Measurements from ENCODE around the gene PDE6G. TPM values are rescaled to one million over a fixed set of nuclear protein-coding genes. Genes with fewer than 3 reads are reported as not detected.

Gene PDE6G
- total RNA-seq, 1 experiment from 2014 or later = not detected

GRCh38 chr17:81688616-81689015 lies 32.3 kb upstream of the PDE6G start:
- no peak for DNase-seq (ENCODE audit: extremely low read depth, low read depth)

GRCh38 chr17:81687770-81688541 lies 31.6 kb upstream of the PDE6G start:
- DNase-seq (ENCODE audit: extremely low read depth, low read depth) = no peak

- no peak for DNase-seq (ENCODE audit: extremely low read depth, low read depth)
These were observed 30.3 kb upstream of the PDE6G start for GRCh38 chr17:81686614-81687013.

DNA sequence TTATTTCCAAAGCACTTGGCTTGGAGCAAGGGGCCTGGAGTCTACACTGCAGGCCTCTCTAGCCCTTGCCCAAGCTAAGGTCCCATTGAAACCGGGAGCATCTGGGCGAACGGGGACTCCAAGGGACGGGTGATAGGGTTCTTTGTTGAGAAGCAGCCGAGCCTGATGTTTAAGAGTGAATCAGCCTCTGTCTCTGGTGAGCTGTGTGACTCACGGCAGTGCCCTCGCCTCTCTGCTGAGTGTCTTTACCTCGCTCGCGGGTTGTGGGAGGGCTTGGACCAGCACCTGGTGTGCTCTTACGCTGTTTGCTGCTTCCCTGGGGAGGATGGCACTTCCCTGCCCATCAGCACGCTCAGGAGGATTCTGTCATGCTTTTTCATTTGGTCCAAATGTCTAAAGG lies 28.8 kb upstream of the PDE6G start:
- DNase-seq (ENCODE audit: extremely low read depth, low read depth) = no peak

DNA sequence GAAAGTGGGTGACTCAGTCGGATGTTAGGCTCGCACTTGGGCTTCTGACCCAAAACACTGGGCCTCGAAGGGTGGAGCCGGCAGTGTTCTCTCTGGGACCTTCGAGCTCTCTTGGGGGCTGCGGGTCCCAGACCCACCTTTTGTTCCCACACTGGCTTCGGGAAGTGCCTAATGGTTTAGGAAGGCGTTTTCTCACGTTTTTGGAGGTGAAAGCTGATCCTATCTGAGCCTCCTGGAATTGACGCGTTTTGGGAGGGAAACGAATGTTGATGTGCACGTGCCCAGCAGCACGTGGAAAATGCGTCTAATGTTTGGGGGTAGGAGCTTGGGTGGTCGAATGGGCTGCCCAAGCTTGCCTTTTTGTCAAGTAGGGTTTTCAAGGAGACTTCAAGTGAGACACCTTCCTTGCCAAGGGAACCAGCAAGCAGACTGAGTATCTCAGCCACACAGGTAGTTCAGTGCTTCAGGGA lies 28.1 kb upstream of the PDE6G start:
- peak; percentile 32 for DNase-seq (ENCODE audit: extremely low read depth, low read depth)

DNA sequence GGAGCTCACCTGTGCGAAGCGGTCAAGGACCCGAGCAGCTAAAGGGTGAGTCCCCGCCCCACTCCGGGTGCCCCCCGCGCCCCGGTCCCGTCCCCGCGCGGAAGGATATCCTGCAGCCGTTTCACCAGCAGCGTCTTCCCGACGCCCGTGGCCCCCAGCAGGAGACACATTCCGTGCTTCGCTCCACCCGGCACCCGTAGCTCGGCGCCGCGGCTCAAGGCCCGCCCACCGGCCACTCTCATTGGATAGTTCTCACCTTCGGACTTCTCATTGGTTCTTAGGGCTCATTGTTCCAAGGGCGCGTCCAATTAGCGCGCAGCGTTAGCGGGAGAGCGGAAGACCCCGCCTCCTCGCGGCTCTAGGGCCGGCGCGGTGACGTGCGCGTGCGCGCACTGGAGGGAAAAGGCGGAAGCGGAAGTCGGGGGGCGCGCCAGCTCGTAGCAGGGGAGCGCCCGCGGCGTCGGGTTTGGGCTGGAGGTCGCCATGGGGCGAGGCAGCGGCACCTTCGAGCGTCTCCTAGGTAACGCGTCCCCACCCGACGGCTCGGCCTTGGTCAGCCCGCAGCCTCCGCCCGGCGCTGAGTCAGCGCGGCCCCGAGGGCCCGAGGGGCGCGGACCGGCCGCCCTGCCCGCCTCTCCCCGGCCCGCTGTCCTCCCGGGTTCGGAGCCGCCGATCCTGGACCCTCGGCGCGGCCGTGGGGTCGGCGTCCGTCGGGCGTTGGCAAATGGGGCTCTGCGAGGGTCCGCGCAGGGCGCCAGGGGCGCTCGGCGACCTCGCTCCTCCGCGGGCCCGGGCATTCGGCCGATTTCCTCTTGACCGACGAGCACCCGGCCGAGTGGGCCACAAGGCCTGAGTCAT lies 27.5 kb upstream of the PDE6G start, which contains the start of the genes ARL16 and HGS:
Gene ARL16 (minus strand): TSS at position 214 of the 858 bp plus-strand sequence. CDS start 44 bp downstream, at position 170.
Gene HGS (plus strand): TSS at position 428 of the 858 bp plus-strand sequence. CDS start 56 bp downstream, at position 484.
- peak; percentile 99 for DNase-seq (ENCODE audit: extremely low read depth, low read depth)

DNA sequence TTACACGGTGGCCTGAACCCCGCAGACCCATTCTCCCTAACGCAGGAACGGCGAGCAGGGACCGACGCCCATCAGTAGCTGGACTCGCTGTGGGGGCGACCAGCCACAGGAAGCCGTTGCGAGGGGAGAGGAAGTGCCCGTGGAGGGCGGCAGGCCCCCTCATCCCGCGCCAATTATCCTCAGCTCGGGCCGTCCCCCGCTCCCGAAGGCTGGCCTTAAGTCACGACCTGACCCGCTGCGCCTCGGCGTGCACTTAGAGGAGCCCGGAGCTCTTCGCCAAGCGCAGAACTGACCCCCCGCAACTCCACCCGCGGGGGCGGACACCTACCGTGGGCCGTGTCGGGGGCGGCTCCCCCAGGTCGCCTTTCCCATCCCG lies 26.9 kb upstream of the PDE6G start:
- no peak for DNase-seq (ENCODE audit: extremely low read depth, low read depth)

GRCh38 chr17:81682565-81683207 lies 26.3 kb upstream of the PDE6G start:
- no peak for DNase-seq (ENCODE audit: extremely low read depth, low read depth)

- no peak for DNase-seq (ENCODE audit: extremely low read depth, low read depth)
These were observed 25.3 kb upstream of the PDE6G start for GRCh38 chr17:81681672-81682071.

DNA sequence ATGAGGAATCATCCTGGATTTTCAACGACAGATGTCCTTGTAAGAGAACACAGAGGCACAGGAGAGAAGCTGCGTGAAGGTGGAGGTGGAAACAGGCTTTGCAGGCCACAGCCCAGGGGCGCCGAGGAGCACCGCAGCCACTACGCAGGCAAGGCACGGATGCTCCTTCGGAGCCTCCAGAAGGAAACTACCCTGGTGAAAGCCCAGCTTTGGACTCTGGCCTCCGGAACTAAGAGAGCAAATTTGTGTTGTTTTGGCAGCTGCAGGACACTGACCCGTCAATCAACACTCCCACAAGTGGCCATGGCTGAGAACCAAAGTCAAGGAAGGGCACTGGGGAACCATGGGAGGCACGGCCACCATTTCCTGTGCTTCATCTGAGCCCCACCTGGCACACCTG lies 23.8 kb upstream of the PDE6G start:
- no peak for DNase-seq (ENCODE audit: extremely low read depth, low read depth)

DNA sequence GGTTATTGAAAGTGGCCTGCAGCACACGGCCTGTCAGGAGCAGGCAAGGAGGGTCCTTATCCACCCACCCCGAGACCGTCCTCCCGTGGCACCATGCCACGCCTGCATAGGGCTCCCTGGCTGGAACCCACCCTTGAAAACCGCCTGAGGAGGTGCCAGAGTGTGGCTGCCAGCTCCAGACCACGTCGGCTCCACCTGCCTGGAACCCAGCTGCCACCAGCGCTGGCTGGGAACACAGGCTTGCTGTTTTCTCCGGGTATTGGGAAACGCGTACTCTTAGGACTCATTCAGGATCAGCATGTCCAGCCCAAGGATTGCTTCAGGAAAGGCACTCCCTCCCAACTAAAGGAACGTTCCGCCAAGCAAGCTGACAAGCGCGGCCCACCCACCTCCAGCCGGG lies 20.6 kb upstream of the PDE6G start:
- no peak for DNase-seq (ENCODE audit: extremely low read depth, low read depth)

DNA sequence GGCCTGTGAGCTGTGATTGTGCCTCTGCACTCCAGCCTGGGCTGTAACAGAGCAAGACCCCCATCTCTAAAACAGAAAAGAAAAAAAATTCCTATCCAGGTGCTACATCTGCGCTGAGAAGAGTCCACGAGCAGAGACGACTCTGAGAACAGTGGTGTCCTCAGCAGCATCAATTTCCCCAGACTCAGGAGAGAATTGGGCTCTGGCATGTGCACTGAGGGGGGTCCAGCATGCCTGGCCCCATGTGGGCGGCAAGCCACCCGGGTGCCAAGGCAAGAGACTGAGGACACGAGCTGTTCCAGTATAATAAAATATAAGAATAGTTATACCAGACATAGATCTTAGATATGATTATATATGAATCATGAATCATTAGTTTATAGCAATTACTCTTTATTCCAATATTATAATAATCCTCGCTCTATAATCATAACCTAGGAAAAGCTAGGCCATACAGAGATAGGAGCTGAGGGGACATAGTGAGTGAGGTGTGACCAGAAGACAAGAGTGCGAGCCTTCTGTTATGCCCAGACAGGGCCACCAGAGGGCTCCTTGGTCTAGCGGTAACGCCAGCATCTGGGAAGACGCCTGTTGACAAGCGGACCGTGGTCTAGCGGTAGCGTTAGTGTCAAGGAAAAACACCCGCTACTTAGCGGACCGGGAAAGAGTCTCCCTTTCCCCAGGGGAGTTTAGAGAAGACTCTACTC lies 19.3 kb upstream of the PDE6G start:
- DNase-seq (ENCODE audit: extremely low read depth, low read depth) = peak; percentile 30

- no peak for DNase-seq (ENCODE audit: extremely low read depth, low read depth)
These were observed 17.4 kb upstream of the PDE6G start for GRCh38 chr17:81673561-81674258.

- DNase-seq (ENCODE audit: extremely low read depth, low read depth) = no peak
These were observed 16.6 kb upstream of the PDE6G start for GRCh38 chr17:81672954-81673353.

DNA sequence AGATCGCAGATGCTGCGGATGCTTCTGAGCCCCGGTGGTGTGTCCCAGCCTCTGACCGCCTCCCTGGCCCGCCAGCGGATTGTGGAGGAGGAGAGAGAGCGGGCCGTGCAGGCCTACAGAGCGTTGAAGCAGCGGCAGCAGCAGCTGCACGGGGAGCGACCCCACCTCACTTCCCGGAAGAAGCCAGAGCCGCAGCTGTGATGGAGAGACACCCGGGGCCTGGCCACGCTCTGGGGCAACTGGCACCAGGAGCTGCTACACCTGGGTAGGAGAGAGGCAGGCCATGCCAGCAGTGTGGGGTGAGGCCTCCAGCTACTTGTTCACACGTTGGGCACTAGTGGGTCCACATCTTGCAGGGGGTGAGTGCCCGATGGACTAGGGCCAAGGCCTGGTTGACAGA lies 16.2 kb upstream of the PDE6G start:
- DNase-seq (ENCODE audit: extremely low read depth, low read depth) = no peak

DNA sequence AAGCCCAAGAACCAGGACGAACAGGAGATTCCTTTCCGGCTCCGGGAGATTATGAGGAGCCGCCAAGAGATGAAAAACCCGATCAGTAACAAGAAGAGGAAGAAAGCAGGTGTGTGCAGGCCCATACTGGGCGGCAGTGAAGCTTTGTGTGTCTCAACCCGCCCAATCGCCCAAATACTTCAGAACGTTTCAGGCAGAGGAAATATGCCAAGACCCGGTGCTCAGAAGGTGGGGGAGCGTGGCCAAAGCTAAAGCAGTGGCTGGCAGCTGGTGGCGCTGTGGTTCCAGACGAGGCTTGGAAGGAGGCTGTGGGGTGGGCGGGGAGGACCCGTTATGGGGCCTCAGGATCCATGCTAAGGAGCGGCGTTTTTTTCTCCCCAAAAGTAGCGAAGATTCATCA lies 11.4 kb upstream of the PDE6G start:
- no peak for DNase-seq (ENCODE audit: extremely low read depth, low read depth)

DNA sequence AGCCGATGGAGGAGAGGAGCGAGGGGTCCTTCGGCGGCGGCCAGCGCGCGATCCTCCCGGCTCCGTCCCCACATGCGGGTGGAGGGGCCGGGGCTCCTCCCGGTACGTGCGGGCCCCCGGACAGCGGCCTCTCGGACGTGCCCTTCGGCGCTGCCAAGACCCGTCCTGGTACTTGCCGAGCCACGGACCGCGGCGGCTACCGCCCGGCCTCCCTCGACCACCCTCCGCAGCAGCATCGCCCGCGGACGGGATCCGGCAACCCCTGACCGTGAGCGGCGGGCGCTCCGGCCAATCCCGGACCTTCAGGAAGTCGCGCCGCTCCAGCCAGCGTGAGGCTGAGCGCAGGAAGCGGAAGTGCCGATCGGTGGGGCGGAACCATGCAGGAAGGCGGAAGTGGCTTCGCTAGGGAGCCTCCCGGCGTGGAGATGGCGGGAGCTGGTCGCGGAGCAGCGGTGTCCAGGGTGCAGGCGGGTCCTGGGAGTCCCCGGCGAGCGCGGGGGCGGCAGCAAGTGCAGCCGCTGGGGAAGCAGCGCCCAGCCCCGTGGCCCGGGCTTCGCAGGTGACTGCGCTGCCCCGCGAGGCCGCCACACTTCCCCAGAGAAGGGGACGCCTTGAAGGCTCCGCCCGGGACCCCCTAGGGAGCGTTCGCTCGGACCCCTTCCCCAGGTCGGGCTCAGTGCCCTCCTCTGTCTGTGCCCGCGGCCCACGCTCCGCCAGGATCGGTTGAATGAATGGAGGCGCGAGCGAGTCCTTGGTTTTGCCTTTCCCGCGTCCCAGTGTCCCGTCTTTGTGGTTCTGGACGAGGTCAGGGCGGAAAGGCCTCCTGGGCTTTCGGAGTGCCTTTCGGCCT lies 10.2 kb upstream of the PDE6G start, which contains the start of the genes CCDC137 and OXLD1:
Gene CCDC137 (plus strand): TSS at position 396 of the 850 bp plus-strand sequence. CDS start 30 bp downstream, at position 426.
Gene OXLD1 (minus strand): TSS at position 264 of the 850 bp plus-strand sequence. CDS start 28 bp downstream, at position 236.
- DNase-seq (ENCODE audit: extremely low read depth, low read depth) = peak; percentile 93

GRCh38 chr17:81666092-81666341 lies 9.7 kb upstream of the PDE6G start:
- DNase-seq (ENCODE audit: extremely low read depth, low read depth) = no peak
